GM18951 (cell line): ENCODE measurements around the gene ACSF3.

Experiments
- POLR2A ChIP-seq: IDR thresholded peaks from 4 replicates; pipeline ENCODE4 v1.6.1; 2011; ENCODE audit warnings: mild to moderate bottlenecking; ENCODE audit not compliant: insufficient read length, insufficient read depth; ENCODE audit errors: extremely low read depth
- in situ Hi-C: fragments of 300-500 bp; cut with MboI; formaldehyde crosslinking; loops from one replicate; pipeline ENCODE4 v1.12.0; 2022; ENCODE audit warnings: low sequenced_read_pairs, mixed read lengths, inconsistent platforms; ENCODE audit not compliant: unreplicated experiment

ACSF3 gene

DNA sequence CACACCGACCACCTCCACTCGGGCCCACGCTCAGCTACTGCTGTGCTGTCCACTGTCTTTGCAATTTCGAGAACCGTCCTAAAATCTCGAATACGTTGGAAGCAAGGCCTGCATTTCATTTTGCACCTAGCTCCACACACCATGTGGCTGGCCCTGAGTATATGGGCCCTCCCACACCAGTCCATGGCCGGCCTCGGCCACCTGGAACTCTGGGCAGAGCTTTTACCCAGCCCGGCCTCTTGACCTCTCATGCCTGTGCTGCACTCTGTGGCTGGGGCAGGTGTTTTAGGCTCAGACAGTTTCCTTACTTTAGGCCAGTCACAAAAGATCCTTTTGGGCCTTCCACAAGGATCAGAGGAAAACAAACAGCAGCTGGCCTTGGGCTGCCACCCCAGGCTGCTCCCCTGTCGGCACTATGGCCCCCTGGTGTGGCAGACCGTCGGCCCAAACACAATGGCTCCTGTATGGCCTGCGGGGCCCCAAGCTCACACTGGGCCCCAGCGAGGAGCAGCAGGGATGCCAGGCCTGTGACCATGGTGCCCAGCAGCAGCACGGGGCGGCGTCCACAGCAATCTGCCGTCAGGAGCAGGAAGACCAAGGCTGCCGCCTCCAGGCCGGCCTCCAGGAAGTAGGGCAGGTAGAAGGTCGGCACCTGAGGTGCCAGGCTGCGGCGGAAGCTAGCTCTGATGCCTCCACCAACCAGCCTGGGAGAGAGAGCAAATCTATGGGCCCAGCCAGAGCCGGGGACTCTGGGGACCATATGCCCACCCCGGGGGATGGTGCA is 104.2 kb downstream of the ACSF3 start:
- in situ Hi-C loops = no loop called here
- no peak for TF ChIP-seq POLR2A

DNA sequence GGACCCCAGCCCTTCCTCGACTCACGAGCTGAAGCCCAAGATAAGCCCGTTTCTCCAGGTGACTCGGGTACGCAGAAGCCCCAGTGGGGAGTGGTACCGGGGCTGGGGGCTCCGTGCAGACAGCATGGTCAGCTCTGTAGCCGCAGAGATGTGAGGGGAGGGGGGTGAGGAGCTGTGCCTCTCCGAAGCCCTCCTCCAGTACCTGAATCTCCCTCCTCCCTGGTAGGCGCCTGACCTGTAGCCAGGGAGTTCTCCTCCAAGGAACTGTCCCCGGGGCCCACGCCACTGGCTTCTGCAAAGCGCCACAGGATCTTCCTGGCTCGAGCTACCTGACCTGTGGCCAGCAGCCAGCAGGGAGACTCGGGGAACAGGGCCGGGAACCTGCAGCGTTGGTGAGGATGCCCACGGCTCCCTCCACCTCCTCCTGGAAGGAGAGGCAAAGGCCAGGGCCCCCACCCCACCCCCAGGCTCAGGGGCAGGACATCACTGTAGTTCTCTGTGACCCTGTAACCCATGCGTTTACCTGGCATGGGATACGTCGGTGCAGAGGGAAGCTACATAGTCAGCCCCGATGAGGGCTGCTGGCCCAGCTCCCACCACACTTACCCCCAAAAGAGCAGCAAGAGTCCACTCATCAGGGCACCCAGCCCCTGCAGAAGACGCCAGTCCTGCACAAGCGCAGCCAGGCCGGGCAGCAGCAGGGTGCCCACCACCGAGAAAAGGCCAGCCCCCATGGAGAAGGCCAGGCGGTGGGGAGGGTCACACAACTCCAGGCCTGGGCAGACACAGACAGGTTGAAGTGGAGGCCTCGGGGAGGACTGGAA is 105.0 kb downstream of the ACSF3 start:
- no peak for TF ChIP-seq POLR2A
- in situ Hi-C loops = no loop called here

DNA sequence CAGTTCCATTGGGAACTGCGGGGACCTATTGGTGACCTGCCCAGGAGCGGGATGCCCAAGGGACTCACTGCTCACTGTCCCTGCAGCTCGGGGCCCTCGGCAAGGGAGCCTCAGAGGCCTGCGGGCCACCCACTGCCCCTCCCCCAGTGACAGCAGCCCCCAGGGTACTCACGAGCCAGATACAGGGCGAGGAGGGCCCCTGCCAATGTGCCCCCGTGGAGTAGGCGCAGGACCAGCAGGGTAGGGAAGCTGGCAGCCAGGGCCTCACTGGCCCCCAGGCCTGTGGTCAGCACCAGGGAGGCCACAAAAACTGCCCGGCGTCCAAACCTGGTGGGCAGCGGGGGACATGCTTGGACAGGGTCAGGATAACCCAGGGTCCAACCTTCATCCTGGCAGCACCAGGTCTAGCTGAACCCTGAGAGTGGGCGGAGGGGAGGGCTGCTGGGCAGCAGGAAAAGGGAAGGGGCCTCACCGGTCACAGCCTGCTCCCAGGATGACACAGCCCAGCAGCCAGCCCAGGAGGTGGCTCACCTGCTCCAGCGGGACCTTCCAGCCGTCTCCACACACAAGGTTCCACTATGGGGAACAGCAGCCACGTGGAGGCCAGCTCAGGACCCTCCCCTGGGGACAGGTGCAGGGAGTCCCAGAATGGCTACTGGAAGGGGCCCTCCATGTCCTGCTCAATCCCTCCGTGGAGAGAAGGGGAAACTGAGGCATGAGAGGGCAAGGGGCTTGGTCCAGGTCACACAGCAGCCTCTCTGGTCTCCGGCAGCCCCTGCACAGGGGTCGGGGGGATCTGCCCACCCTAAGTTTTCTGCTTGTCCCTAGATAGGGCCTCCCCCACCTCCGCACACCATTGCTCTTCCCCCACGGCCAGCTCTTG is 105.8 kb downstream of the ACSF3 start:
- in situ Hi-C loops = loop anchor here (25.0 kb wide), 1 partner anchor 387 kb away; the partner anchor contains the start of genes APRT and CDT1
- TF ChIP-seq POLR2A = no peak

DNA sequence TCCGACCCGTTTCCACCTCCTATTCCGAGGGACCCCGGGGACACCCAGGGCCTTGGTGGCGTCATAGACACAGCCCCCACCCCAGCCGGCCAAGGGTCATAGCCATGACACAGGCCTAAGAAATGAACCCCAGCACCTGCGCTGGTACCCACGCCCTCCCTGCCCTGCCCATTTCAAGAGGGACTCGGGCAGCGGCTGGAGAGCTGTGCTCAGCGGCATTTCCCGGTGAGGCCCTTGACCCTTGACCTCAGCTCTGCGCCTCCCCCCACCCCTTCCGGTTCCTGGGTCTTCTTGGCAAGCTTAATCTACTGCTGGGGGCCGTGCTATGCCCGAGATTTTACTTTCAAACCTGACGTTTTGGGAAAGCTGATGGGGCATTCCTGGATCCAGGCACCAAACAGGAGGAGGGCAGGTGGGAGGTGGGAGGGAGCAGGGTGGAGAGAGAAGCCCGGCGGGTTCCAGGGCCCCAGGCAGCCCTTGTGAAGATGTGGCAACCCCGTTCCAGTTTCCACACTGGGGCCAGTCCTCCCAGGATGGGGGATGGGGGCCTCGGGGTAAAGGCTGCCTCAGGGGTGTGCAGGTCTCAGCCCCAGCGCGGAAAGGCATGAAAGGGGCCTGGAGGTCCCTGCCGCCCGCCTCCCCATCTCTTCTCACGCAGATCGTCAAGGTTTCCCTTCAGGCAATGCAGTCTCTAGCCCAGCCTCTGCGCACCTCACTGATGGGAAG is 106.6 kb downstream of the ACSF3 start, which contains the start of gene SLC22A31:
Gene SLC22A31 (minus strand): TSS at position 414 of the 726 bp plus-strand sequence. CDS start 36 bp downstream, at position 378.
- no peak for TF ChIP-seq POLR2A

DNA sequence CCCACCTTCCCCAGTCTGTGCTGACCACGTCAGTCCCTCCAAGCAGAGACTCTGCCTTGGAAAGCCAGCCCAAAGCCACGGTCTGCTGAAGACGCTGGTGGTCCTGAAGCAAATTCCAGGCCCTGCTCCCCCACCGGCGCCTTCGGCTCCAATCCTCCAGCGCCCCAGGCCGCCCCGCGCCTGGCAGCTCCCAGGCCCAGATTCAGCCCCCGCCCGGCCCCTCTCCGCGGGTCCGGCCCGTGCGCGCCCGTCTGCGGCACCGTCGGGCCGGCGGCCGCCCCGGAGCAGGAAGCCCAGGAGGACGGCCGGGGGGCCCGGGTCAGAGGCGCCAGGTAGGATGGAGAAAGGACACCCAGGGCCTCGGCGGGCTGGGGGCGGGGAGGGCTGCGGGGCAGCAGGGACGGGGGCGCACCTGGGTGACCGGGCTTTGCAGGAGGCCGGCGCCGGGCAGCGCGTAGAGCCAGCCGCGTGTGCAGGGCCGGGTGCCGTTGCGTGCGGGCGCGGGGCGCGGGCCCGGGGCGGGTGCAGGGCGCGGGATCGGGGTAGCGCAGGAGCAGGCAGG is 107.3 kb downstream of the ACSF3 start:
- in situ Hi-C loops = loop anchor here (25.0 kb wide), 1 partner anchor 389 kb away; the partner anchor contains the start of genes APRT and CDT1
- no peak for TF ChIP-seq POLR2A

More for the DNA sequence above, 106.6 kb downstream of the ACSF3 start, which contains the start of gene SLC22A31:
- in situ Hi-C loops = loop anchor here (25.0 kb wide), 1 partner anchor 388 kb away; the partner anchor contains the start of genes APRT and CDT1

DNA sequence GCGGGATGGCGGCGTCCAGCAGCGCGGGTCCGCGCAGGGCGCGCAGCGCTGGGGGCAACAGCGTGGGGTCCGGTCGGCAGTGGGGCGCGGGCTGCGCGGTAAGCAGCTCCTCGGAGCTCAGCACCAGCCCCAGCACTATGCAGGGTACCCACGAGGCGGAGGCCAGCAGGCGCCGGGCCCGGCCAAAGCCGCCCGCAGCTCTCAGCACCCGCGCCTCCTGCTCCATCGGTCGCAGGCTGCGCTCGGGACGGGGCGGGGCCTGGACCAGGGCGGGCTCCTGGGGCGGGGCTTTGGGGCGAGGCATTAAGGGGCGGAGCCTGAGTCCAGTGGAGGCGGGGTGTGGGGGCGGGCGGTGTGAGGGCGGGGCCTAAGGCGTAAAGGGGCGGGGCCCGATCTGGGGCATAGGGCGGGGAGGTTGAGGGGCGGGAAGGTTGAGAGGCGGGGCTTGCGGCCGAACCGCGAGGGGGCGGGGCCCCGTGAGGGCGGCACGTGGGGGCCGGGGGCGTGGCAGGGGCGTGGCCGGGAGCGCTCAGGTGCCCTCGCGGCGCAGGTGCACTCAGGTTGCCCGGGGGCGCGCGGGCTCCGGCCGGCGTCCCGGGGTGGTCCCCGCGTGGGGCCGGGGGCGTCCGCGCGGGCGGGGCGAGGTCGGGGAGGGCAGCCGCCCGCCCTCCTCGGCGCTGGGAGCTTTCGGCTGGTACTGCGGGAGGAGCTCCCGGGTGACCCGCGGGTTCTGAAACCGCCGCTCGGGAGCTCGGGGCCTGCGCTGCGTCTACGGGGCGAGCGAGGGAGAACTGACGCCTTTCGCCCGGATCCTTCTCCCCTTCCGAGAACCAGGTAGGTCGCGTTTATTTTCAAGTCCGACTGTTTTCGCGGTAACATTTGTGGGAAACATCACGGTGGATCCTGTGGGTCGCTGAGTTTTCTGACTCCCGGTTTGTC is 108.1 kb downstream of the ACSF3 start:
- in situ Hi-C loops = loop anchor here (25.0 kb wide), 1 partner anchor 389 kb away; the partner anchor contains the start of genes APRT and CDT1
- no peak for TF ChIP-seq POLR2A

DNA sequence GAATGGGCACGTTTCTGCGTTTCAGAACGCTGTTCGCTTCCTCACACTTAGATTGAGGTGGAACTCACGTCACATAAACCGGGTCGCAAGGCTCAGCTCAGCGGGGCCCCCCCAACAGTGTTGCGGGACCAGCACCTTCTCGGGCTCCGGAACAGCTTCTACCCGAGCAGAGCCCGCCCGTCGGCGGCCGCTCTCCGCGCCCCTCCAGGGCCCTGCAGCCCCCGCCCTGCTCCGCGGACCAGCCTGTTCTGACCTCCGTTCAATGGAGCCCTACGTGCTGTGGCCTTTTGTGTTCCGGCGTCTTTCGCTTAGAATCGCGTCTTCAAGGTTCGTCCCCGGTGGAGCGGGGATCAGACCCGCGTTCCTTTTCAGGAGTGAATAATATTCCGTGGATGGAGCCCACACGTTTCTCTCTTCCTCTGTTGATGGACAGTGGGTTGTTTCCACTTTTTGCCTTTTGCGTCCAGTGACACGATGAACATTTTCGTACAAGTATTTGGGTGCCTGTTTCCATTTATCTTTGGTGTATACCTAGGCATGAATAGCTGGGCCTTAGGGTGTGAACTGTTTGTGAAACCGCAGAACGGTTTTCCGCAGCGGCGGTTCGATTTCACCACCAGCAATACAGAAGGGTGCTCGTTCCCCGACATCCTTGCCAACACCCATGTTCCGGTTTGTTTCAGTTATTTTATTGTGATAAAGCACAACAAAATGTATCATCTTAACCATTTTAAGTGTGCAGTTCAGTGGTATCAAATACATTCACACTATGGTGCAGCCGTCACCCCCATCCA is 109.0 kb downstream of the ACSF3 start:
- TF ChIP-seq POLR2A = no peak
- in situ Hi-C loops = loop anchor here (25.0 kb wide), 1 partner anchor 390 kb away; the partner anchor contains the start of genes APRT and CDT1
